DMS 273 treated with DMSO at 0.1 percent for 48 hours (cell line): ENCODE measurements around the gene RPL39.
"Not testable (repeated sequence)": the region's sequence is repeated elsewhere in the genome, so short reads cannot be mapped to it uniquely, and the experiment has no call there.

Experiments used
- DNase-seq: peaks from one replicate; lab custom pipeline; 2025; lab: John Stamatoyannopoulos, UW

The RPL39 gene

DNA sequence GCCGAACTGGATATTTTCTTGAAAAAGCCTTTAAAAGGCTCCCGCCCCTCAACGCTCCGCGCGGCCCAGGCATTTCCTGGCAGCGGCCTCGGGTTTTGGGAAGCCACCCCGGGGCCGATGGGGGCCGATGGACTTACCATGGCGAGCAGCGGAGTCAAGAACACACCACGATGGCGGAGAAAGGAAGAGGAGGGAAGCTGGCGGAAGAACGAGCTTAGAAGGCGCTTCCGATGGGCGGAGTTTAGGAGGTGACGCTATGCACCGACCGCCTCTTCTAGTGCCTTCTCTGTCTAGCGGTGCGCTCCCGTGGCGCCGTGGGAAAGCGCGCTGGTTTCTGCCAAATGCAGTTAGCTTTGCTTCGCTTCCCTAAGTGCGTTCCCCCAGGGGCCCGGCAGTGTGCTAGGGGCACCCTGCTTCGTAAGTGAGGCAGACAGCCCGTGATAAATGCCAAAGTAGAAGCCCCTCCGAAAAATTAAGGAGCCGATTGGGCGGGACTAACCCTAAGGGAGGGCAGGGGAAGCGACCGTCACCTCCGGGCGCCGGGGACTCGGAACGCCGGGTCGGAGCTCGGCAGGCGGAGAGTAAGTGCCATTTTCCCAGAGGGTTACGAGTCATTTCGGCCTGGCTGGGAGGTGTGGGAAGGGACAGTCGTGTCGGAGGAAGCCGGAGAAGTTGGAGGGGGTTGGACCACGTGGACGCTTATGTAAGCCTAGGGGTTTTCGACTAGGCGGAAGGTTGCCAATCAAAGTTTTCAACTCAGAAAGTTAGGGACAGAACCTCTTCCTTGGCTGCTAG is at the start of gene RPL39:
RPL39 (minus strand) TSS at position 194 of the 795 bp plus-strand sequence; CDS start at position 140, 54 bp downstream.
- DNase-seq = peak; percentile 81

- no peak for DNase-seq
Measured at GRCh38 chrX:119833905-119834304, 42.5 kb upstream of the RPL39 start.

DNA sequence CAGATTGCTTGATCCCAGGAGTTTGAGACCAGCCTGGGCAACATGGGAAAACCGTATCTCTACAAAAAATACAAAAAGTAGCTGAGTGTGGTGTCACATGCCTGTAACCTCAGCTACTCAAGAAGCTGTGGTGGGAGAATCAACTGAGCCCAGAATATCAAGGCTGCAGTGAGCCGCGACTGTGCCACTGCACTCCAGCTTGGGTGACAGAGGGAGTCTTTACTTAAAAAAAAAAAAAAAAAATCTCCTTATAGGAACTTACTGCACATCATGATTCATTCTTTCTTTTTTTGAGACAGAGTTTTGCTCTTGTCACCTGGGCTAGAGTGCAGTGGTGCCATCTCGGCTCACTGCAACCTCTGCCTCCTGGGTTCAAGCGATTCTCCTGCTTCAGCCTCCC is 37.0 kb upstream of the RPL39 start:
- no peak for DNase-seq

DNA sequence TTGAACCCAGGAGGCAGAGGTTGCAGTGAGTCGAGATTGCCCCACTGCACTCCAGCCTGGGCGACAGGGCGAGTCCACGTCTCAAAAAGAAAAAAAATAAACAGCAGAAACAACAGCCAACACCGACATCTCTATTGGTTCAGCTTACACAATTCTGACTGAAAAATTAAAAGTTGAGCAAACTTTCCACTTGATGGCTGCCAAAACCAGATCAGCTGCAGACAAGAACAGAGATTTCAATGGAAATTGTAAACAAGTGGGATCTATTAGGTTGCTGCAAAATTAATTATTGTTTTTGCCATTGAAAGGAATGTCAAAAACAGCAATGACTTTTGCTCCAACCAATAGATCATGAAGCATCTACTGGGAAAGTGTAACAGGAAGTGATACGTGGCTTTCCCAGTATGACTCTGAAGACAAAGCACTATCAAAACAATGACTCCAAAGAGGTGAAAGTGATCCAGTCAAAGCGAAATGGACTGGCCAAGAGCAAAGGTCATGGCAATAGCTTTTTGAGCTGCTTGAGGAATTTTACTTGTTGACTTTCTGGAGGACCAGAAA is 35.0 kb upstream of the RPL39 start:
- no peak for DNase-seq

DNA sequence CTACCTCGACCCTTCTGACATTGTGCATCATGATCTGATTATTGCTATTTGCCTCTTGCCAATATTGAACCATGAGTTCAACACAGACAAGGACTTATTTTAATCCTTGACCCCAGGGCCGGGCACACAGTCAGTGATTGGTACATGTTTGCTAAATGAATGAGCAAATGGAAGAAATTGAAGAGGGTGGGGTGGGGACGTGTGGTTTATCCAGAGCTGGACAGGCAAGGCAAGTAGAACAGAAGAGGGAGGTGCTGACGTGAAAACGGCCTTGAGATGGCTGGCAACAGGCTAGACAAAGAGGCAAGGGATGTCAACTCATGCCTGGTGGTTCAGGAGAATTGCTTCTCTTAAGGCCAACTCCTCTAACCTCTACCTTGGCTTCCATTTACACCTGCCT is 32.8 kb upstream of the RPL39 start:
- DNase-seq = not testable (repeated sequence)

GRCh38 chrX:119821703-119822102 is 30.3 kb upstream of the RPL39 start:
- DNase-seq = not testable (repeated sequence)

DNA sequence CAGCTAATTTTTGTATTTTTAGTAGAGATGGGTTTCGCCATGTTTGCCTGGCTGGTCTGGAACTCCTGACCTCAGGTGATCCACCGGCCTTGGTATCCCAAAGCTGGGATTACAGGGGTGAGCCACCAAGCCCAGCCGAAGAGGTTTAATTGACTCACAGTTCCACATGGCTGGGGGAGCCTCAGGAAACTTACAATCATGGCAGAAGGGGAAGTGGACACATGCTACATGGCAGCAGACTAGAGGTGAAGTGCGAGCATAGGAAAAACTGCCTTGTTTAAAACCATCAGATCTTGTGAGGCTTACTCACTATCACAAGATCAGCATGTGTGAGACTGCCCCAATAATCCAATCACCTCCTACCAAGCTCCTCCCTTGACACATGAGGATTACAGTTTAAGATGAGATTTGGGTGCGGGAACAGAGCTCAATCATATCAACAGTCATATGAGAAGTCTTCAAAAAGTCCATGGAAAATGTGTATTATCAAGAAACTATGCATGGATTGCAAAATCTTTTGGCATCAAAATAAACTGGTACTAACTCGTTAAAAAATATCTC is 25.8 kb upstream of the RPL39 start:
- no peak for DNase-seq

DNA sequence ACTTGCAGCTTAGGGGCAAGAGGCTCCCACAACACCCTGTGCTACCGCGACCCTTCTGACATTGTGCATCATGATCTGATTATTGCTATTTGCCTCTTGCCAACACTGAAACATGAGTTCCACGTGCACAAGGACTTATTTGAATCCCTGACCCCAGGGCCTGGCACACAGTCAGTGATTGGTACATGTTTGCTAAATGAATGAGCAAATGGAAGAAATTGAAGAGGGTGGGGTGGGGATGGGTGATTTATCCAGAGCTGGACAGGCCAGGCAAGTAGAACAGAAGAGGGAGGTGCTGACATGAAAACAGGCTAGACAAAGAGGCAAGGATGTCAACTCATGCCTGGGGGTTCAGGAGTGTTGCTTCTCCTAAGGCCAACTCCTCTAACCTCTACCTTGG is 24.9 kb upstream of the RPL39 start:
- no peak for DNase-seq

DNA sequence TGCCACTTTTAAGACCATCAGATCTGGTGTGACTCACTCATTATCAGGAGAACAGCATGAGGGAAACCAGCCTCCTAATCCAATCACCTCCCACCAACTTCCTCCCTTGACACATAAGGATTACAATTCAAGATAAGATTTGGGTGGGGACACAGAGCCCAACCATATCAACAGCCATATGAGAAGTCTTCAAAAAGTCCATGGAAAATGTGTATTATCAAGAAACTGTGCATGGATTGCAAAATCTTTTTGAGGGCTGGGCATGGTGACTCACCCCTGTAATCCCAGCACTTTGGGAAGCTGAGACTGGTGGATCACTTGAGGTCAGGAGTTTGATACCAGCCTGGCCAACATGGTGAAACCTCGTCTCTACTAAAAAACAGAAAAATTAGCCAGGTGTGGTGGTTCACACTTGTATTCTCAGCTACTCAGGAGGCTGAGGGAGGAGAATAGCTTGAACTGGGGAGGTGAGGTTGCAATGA is 17.8 kb upstream of the RPL39 start:
- DNase-seq = no peak

DNA sequence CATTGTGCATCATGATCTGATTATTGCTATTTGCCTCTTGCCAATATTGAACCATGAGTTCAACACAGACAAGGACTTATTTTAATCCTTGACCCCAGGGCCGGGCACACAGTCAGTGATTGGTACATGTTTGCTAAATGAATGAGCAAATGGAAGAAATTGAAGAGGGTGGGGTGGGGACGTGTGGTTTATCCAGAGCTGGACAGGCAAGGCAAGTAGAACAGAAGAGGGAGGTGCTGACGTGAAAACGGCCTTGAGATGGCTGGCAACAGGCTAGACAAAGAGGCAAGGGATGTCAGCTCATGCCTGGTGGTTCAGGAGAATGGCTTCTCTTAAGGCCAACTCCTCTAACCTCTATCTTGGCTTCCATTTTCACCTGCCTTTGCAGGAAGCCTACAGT is 17.0 kb upstream of the RPL39 start:
- not testable (repeated sequence) for DNase-seq

- no peak for DNase-seq
Measured at GRCh38 chrX:119802546-119802945, 11.1 kb upstream of the RPL39 start.

- no peak for DNase-seq
Measured at GRCh38 chrX:119801253-119802221, 10.1 kb upstream of the RPL39 start.

DNA sequence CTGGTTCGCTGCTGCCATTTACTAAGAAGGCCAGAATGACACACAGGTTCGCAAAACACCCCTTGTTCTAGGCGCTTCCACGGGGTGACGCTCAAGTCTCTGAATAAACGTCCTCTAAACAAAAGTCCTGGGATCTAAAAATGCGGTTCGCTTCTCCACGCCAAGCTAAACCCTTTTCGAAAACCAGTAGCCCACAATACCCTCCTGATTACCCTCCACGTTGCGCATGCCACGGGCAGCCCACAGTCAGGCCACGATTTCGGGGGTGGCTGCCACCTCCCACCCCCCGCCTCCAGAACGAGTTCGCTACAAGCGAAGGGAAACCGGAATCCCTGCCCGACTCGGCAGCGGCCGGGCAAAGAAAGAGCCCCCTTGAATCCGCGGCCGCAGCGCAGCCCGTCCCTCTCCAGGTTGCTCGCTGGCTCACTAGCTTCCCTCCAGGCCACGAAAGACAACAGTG is 423 bp downstream of the RPL39 start:
- DNase-seq = no peak

DNA sequence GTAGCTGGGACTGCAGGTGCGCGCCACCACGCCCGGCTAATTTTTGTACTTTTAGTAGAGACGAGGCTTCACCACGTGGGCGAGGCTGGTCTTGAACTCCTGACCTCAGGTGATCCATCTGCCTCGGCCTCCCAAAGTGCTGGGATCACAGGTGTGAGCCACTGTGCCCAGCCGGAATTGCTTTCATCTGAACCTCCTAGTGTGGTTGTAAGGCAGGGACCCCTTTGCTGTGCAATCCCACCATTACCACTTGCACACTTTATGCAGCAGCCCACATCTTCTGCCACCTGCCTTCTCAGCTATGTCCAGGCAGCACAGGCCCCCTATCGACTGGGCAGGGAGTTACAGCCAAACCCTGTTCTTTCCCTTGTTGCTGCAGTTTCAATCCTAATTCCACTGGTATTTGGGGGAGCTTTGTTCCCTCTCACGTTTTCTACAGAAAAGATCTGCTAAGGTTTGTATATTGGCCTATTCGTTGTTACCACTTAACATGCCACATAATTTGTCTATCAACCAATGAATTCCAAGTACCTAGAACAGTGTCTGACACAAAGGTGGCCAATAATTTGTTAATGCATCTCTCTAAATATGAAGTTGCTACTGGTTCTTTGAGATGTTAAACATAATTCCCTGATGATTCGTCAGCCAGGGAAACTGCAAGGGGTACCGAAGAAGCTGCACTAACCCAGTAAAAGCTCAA is 6.5 kb downstream of the RPL39 start:
- peak; percentile 47 for DNase-seq

- no peak for DNase-seq
Measured at GRCh38 chrX:119783026-119783425, 8.4 kb downstream of the RPL39 start.

DNA sequence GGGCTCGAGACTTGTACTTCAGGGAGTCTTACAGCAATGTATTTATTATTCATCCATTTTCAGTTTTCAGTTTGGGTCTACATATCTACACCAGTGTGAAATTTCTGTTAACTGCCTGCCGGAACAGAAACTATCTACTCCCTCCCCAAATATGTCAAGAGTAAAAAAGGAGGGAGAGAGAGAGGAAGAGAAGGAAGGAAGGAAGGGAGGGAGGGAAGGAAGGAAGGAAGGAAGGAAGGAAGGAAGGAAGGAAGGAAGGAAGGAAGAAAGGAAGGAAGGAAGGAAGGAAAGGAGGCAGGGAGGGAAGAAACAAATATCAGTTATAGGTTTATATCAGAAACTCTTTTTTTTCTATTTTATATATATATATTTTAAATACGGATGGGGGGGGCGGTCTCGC is 12.6 kb downstream of the RPL39 start:
- DNase-seq = no peak

- DNase-seq = no peak
Measured at GRCh38 chrX:119775517-119776238, 15.8 kb downstream of the RPL39 start.

- not testable (repeated sequence) for DNase-seq
Measured at GRCh38 chrX:119769388-119769787, 22.0 kb downstream of the RPL39 start.

DNA sequence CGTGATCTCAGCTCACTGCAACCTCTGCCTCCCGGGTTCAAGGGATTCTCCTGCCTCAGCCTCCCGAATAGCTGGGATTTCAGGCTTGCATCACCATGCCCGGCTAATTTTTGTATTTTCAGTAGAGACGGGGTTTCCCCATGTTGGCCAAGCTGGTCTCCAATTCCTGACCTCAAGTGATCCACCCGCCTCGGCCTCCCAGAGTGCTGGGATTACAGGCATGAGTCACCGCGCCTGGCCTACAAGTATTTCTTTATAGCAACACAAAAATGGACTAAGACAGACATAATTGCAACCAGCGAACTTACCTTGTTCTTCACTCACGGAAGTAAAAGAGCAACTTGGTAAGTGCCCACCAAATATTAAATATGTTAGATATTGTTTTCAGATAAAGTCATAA is 23.0 kb downstream of the RPL39 start:
- not testable (repeated sequence) for DNase-seq

GRCh38 chrX:119763836-119764387 is 27.5 kb downstream of the RPL39 start:
- no peak for DNase-seq
